ENCODE data around the gene WDR76.

- TF ChIP-seq CTCF (IDR thresholded peaks at IDR 0.05) = no peak
- no peak for TF ChIP-seq POLR2A (IDR thresholded peaks at IDR 0.05)
These were observed 87.1 kb downstream of the WDR76 start for GRCh38 chr15:43913941-43914340.

All from thyroid gland (tissue), 4 donors.